Glutamatergic neuron (in vitro differentiated cells): ENCODE data around the gene SLC36A3. TPM values are rescaled to one million over a fixed set of nuclear protein-coding genes. Genes with fewer than 3 reads are reported as not detected.

Source experiments
- DNase-seq: peaks from one replicate; pipeline ENCODE4 v3.0.0; 2022
- H3K27ac Mint-ChIP-seq: one replicate; pipeline ENCODE4 v1.8.0; 2020; ENCODE audit warnings: mild to moderate bottlenecking, mixed read lengths, inconsistent platforms; ENCODE audit not compliant: unreplicated experiment
- H3K27me3 Mint-ChIP-seq: one replicate; pipeline ENCODE4 v1.8.0; 2020; ENCODE audit warnings: mild to moderate bottlenecking, moderate library complexity, mixed read lengths, inconsistent platforms; ENCODE audit not compliant: unreplicated experiment
- H3K36me3 Mint-ChIP-seq: one replicate; pipeline ENCODE4 v1.8.0; 2020; ENCODE audit warnings: mild to moderate bottlenecking, mixed read lengths, inconsistent platforms; ENCODE audit not compliant: unreplicated experiment
- H3K4me1 Mint-ChIP-seq: one replicate; pipeline ENCODE4 v1.8.0; 2020; ENCODE audit warnings: mild to moderate bottlenecking, low read depth, mixed read lengths, inconsistent platforms; ENCODE audit not compliant: unreplicated experiment
- H3K4me3 Mint-ChIP-seq: one replicate; pipeline ENCODE4 v1.8.0; 2020; ENCODE audit warnings: mild to moderate bottlenecking, mixed read lengths, inconsistent platforms; ENCODE audit not compliant: unreplicated experiment
- H3K9me3 Mint-ChIP-seq: one replicate; pipeline ENCODE4 v1.8.0; 2020; ENCODE audit warnings: mild to moderate bottlenecking, moderate library complexity, mixed read lengths, inconsistent platforms; ENCODE audit not compliant: unreplicated experiment
- total RNA-seq: library from RNA; stranded (reverse); fragmentation: NEBNext Ultra II Directional; extraction: Animal tissue kit (Norgen Biotek cat#: 25700); gene quantifications from one replicate; pipeline ENCODE4 v1.2.1, GENCODE V29; 2021; ENCODE audit not compliant: unreplicated experiment
- TF ChIP-seq, protein P1 (sequence below): fragments of 200-600 bp; sonication (generic); IDR thresholded peaks from one replicate; pipeline ENCODE4 v1.5.0; 2021; ENCODE audit not compliant: partially characterized antibody, unreplicated experiment

Gene SLC36A3
- total RNA-seq, 1 donor from 2014 or later, result not detected

DNA sequence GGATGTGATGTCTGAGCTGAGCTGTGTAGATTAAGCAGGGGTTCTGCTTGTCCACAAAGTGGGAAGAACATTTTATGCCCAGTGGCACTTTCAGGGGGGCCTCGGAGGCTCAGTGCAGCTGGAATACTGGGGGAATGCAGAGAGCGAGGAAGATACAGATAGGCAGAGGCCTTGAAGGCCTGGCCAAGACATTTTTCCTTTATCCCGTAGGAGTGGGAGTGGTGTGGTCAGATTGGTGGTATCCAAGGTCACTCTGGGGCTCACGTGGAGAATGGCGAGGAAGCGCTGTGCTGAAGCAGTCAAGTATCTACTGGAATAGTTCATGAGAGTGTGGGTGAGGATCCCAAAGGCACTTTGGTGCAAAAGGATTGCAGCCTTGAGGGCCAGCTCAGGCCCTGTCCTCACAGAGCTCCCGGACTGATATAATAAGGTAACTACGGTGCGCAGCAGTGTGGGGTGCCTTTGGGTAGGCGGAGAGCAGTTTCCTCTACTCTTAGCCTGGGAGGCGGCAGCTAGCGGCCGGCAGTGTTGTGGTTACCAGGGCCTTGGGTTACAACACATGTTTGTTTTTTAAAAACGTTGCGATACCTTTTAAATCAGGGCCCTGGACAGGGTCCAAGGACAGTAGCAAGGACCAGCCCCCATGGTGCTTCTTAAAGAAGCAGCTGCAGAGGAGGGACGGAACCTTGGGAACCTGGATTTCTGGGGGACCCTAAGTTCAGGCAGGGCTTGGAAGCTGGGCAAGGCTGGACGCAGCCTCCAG is 68.9 kb downstream of the SLC36A3 start:
- DNase-seq, result no peak
- Mint-ChIP-seq H3K4me3 (no peak overlapping the region), H3K27ac (no peak overlapping the region), H3K4me1 (peaks cover 6% of the 10 kb centered on the region), H3K9me3 (no peaks in the 10 kb centered on the region), H3K36me3 (peaks cover 4% of the 10 kb centered on the region), H3K27me3 (no peaks in the 10 kb centered on the region)
- TF ChIP-seq, protein P1, sequence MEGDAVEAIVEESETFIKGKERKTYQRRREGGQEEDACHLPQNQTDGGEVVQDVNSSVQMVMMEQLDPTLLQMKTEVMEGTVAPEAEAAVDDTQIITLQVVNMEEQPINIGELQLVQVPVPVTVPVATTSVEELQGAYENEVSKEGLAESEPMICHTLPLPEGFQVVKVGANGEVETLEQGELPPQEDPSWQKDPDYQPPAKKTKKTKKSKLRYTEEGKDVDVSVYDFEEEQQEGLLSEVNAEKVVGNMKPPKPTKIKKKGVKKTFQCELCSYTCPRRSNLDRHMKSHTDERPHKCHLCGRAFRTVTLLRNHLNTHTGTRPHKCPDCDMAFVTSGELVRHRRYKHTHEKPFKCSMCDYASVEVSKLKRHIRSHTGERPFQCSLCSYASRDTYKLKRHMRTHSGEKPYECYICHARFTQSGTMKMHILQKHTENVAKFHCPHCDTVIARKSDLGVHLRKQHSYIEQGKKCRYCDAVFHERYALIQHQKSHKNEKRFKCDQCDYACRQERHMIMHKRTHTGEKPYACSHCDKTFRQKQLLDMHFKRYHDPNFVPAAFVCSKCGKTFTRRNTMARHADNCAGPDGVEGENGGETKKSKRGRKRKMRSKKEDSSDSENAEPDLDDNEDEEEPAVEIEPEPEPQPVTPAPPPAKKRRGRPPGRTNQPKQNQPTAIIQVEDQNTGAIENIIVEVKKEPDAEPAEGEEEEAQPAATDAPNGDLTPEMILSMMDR, result no peak

DNA sequence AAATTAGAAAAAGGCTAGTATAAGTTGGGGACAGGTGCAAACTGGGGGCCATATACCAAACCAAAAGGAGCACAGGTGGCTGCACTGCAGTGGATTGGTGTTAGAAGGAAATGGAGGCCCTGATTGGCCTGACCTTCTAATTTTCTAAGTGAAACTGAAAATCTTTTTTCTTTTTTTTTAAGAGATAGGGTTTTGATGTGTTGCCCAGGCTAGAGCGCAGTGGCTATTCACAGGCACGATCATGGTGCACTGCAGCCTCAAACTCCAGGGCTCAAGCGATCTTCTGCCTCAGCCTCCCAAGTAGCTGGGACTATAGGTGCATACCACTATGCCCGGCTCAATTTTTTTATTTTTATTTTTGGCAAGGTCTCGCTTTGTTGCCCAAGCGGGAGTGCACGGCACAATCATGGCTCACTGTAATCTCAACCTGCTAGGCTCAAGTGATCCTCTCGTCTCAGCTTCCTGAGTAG is 69.9 kb downstream of the SLC36A3 start:
- DNase-seq, result no peak
- no peaks in the 10 kb centered on the region for H3K9me3 Mint-ChIP-seq
- no peak overlapping the region for H3K4me3 Mint-ChIP-seq
- H3K36me3 Mint-ChIP-seq, result peaks cover 4% of the 10 kb centered on the region
- H3K27me3 Mint-ChIP-seq, result no peaks in the 10 kb centered on the region
- TF ChIP-seq, protein P1, result no peak
- peaks cover 4% of the 10 kb centered on the region for H3K4me1 Mint-ChIP-seq
- no peak overlapping the region for H3K27ac Mint-ChIP-seq

DNA sequence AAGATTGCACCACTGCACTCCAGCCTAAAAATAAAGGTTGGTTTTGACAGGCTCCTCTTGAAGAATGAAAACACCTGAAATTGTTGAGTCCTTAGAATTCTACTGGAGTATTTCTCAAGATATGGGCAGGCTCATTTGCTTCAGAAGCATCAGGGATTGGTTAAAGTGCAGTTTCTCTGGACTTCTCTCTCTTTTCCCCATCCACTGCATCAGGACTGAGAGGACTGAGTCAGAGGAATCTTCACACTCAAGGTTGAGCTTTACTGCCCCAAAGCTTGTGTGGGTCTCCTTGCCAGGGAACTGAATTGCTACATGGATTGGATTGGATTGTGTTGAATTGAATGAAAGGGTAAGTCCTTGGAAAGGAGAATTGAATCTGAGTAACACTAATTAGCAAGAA is 72.2 kb downstream of the SLC36A3 start:
- H3K4me1 Mint-ChIP-seq, result no peaks in the 10 kb centered on the region
- H3K27ac Mint-ChIP-seq, result no peak overlapping the region
- TF ChIP-seq, protein P1, result no peak
- no peak overlapping the region for H3K4me3 Mint-ChIP-seq
- H3K36me3 Mint-ChIP-seq, result peaks cover 4% of the 10 kb centered on the region
- DNase-seq, result no peak
- no peaks in the 10 kb centered on the region for H3K27me3 Mint-ChIP-seq
- no peaks in the 10 kb centered on the region for H3K9me3 Mint-ChIP-seq

DNA sequence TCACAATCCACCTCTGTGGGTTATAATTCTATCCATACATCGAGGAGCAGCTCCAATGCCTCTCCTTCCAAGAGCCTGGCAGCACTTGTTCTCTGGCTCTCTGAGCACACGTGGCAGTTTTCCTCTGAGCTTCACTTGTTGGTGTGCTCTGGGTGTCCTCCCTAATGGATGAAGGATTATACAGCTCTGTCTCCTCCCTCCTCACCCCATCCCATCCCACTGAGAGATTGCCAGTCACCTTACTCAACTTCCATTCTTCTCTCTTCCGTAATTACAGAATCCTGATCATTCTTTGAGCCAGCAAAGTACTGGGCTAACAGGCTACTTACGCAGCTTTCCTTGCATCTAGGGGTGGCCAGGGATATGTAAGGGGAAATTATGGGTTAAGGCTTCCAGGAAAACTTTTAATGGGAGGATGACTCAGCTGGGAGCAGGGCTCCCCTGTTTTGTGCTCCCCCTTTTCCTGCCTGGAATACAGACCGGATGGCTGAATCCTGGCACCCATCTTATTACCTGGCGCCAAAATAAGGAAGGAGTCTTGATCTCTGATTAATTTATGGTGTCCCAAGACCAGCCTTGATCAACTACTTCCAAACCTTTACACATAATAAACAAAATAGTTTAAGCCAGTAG is 73.4 kb downstream of the SLC36A3 start:
- peaks cover 4% of the 10 kb centered on the region for H3K36me3 Mint-ChIP-seq
- no peaks in the 10 kb centered on the region for H3K4me1 Mint-ChIP-seq
- no peaks in the 10 kb centered on the region for H3K27me3 Mint-ChIP-seq

DNA sequence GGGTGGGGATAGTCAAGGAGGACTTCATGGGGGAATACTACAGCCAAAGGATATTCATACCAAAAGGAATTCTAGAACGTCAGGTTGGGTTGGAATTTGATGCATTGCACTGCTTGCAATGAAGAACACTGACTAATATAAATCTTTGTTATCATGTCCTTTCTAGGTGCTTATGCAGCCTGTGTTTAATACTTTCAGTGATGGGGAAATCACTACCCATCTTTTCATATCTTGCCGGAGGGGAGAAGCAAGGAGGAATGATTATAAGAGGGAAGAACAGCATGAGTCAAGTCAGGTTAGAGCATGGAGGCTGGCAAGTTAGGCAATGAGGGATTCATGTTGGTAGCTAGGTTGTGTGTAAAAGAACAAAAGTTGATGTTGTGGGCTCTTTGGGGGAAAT is 74.6 kb downstream of the SLC36A3 start:
- H3K27ac Mint-ChIP-seq, result no peak overlapping the region
- H3K9me3 Mint-ChIP-seq, result no peaks in the 10 kb centered on the region
- no peaks in the 10 kb centered on the region for H3K36me3 Mint-ChIP-seq
- H3K4me1 Mint-ChIP-seq, result no peaks in the 10 kb centered on the region
- no peaks in the 10 kb centered on the region for H3K27me3 Mint-ChIP-seq
- no peak overlapping the region for H3K4me3 Mint-ChIP-seq
- TF ChIP-seq, protein P1, result no peak
- no peak for DNase-seq

More for the DNA sequence above, 73.4 kb downstream of the SLC36A3 start:
- Mint-ChIP-seq H3K4me3 (no peak overlapping the region), H3K9me3 (no peaks in the 10 kb centered on the region), H3K27ac (no peak overlapping the region)
- no peak for DNase-seq
- TF ChIP-seq, protein P1, result no peak
